ENCODE results near the gene TJP3. TPM values are rescaled to one million over a fixed set of nuclear protein-coding genes. Genes with fewer than 3 reads are reported as not detected.

Gene TJP3
- total and polyA plus RNA-seq, 2 experiments from 2014 or later: 18.2 to 23.9 TPM

- Histone ChIP-seq H3K79me2 (replicated peaks; ENCODE audit: insufficient read depth) (peaks cover 57% of the 10 kb centered on the region), H4K20me1 (replicated peaks; ENCODE audit: insufficient read depth) (peaks cover 8% of the 10 kb centered on the region; the same call in 1 of the 2 replicates), H3K9me2 (ENCODE audit: insufficient read depth) (no peaks in the 10 kb centered on the region), H3K27ac (ENCODE audit: low read depth) (0 out of 2 replicates have a peak overlapping the region, but pooled peaks have one; percentile 85), H3K4me3 (no peak overlapping the region), H3F3A (replicated peaks; ENCODE audit: low read depth) (peaks cover 23% of the 10 kb centered on the region), H3K4me2 (peak overlapping the region; percentile 65; the same call in 1 of the 2 replicates), H3K36me3 (ENCODE audit: insufficient read depth) (no peaks in the 10 kb centered on the region), H3K27me3 (ENCODE audit: insufficient read depth) (no peaks in the 10 kb centered on the region), H3K4me1 (ENCODE audit: insufficient read depth) (peaks cover 36% of the 10 kb centered on the region), H2AFZ (no peak overlapping the region)
- ATAC-seq: no peak
- H3K4me1 Mint-ChIP-seq: peaks cover 35% of the 10 kb centered on the region
- H3K9me3 Mint-ChIP-seq: peaks cover 18% of the 10 kb centered on the region
- peaks cover 22% of the 10 kb centered on the region for H3K27me3 Mint-ChIP-seq (ENCODE audit: insufficient read depth, low read depth, poor library complexity)
- TF ChIP-seq EZH2 (IDR thresholded peaks at IDR 0.05; ENCODE audit: low read depth, unreplicated experiment): no peak
- no peak for TF ChIP-seq REST (IDR thresholded peaks at IDR 0.05; ENCODE audit: unreplicated experiment)
- TF ChIP-seq ZNF331 (CRISPR knock-in tag; IDR thresholded peaks at IDR 0.05; ENCODE audit: low read depth): peak; percentile 100
- no peak for TF ChIP-seq ETS1 (IDR thresholded peaks at IDR 0.05)
- TF ChIP-seq POLR2AphosphoS5 (IDR thresholded peaks at IDR 0.05; ENCODE audit: low read depth): no peak
- no peak for TF ChIP-seq NANOG (IDR thresholded peaks at IDR 0.05; ENCODE audit: borderline replicate concordance)
- peaks cover 33% of the 10 kb centered on the region for H3K36me3 Mint-ChIP-seq (ENCODE audit: low read depth)
- peak overlapping the region; percentile 6; the same call in 1 of the 3 replicates for H3K4me3 Mint-ChIP-seq
- H3K27ac Mint-ChIP-seq: 0 out of 2 replicates have a peak overlapping the region, but pooled peaks have one; percentile 59
- no peak for DNase-seq (ENCODE audit: low spot score)
These were observed 23.9 kb upstream of the TJP3 start for GRCh38 chr19:3684054-3684816.

GRCh38 chr19:3684817-3685410, 23.3 kb upstream of the TJP3 start:
- Histone ChIP-seq H3K36me3 (ENCODE audit: insufficient read depth) (no peaks in the 10 kb centered on the region), H3K27ac (ENCODE audit: low read depth) (no peak overlapping the region), H4K20me1 (replicated peaks; ENCODE audit: insufficient read depth) (peaks cover 12% of the 10 kb centered on the region), H3K4me1 (ENCODE audit: insufficient read depth) (peaks cover 36% of the 10 kb centered on the region), H2AFZ (no peak overlapping the region), H3K79me2 (replicated peaks; ENCODE audit: insufficient read depth) (peaks cover 64% of the 10 kb centered on the region), H3K27me3 (ENCODE audit: insufficient read depth) (no peaks in the 10 kb centered on the region), H3F3A (replicated peaks; ENCODE audit: low read depth) (peaks cover 23% of the 10 kb centered on the region), H3K9me2 (ENCODE audit: insufficient read depth) (no peaks in the 10 kb centered on the region), H3K4me2 (no peak overlapping the region), H3K4me3 (no peak overlapping the region)
- TF ChIP-seq ETS1 (IDR thresholded peaks at IDR 0.05) (no peak), CTCF (conservative IDR thresholded peaks at IDR 0.05; ENCODE audit: low read depth in 2 of 2) (0 out of 4 replicates have a peak, but pooled peaks of 1 of the 2 experiments have one; percentile 10), CREB1 (CRISPR knock-in tag; IDR thresholded peaks at IDR 0.05; ENCODE audit: low read depth) (no peak)
- H3K36me3 Mint-ChIP-seq (ENCODE audit: low read depth): peaks cover 30% of the 10 kb centered on the region
- DNase-seq (ENCODE audit: low spot score) (no peak), ATAC-seq (no peak)
- H3K27me3 Mint-ChIP-seq (ENCODE audit: insufficient read depth, low read depth, poor library complexity): peaks cover 22% of the 10 kb centered on the region
- H3K9me3 Mint-ChIP-seq: peaks cover 18% of the 10 kb centered on the region
- H3K4me1 Mint-ChIP-seq: peaks cover 35% of the 10 kb centered on the region
- H3K4me3 Mint-ChIP-seq: no peak overlapping the region
- no peak overlapping the region for H3K27ac Mint-ChIP-seq

Measured in GM23338 (cell line).